B cell (primary cell): ENCODE data around the gene LAG3. TPM values are rescaled to one million over a fixed set of nuclear protein-coding genes. Genes with fewer than 3 reads are reported as not detected.

Experiments used
- ATAC-seq: fragments of 200-7000 bp; cut with Tn5 transposase; one replicate; pipeline ENCODE4 v1.10.0; 2021; ENCODE audit warnings: low read depth, mild to moderate bottlenecking, moderate number of reproducible peaks, moderate library complexity
- CTCF ChIA-PET: fragments of 350-600 bp; sonication (Branson Sonifier 250); formaldehyde crosslinking; loops from one replicate; lab custom pipeline; 2021; ENCODE audit warnings: antibody characterized with exemption, inconsistent platforms; lab: Charles Lee
- POLR2A ChIA-PET: fragments of 350-600 bp; sonication (Branson Sonifier 250); formaldehyde crosslinking; loops from one replicate; lab custom pipeline; 2021; ENCODE audit warnings: antibody characterized with exemption; lab: Charles Lee
- DNase-seq: peaks from one replicate; pipeline ENCODE4 v3.0.0; 2013
- H2AFZ ChIP-seq: 2 replicates; pipeline ENCODE4 v1.6.1; 2012; ENCODE audit warnings: mild to moderate bottlenecking, low read depth, low read length; ENCODE audit not compliant: insufficient read depth, poor library complexity, severe bottlenecking
- H3K27ac ChIP-seq, 2 donors: 1 replicate in 1 of 2; 2 replicates in 1 of 2; pipeline ENCODE4 v1.5.1; 2012 to 2013; ENCODE audit warnings: low read length in 2 of 2, mild to moderate bottlenecking in 2 of 2, moderate library complexity in 1 of 2
- H3K27me3 ChIP-seq, 4 experiments: fragments of 200-600 bp in 1 of 4; sonication (generic) in 1 of 4; replicated peaks in 1 of 4; 1 replicate in 2 of 4; 2 replicates in 2 of 4; pipeline versions ENCODE4 v1.6.1 to v1.7.0; 2013 to 2016; ENCODE audit warnings: low read length in 3 of 4, mild to moderate bottlenecking in 2 of 4, mixed read lengths in 1 of 4, moderate library complexity in 1 of 4; ENCODE audit not compliant: insufficient read depth in 4 of 4, control insufficient read depth in 3 of 4; ENCODE audit errors: control extremely low read depth in 1 of 4
- H3K36me3 ChIP-seq, 2 experiments: replicated peaks in 1 of 2; 1 replicate in 1 of 2; 2 replicates in 1 of 2; pipeline versions ENCODE4 v1.6.1 to v1.7.1; 2013; ENCODE audit warnings: low read length in 1 of 2; ENCODE audit not compliant: insufficient read depth in 2 of 2, control insufficient read depth in 1 of 2; ENCODE audit errors: control extremely low read depth in 1 of 2, extremely low read depth in 1 of 2
- H3K4me1 ChIP-seq, 2 donors: fragments of 200-600 bp in 1 of 2; sonication (generic) in 1 of 2; 1 replicate in 1 of 2; 2 replicates in 1 of 2; pipeline versions ENCODE4 v1.5.1 to v1.6.1; 2013 to 2017; ENCODE audit warnings: low read length in 2 of 2; ENCODE audit not compliant: control insufficient read depth in 2 of 2, insufficient read depth in 2 of 2
- H3K4me2 ChIP-seq: replicated peaks from 2 replicates; pipeline ENCODE3; 2012; ENCODE audit warnings: mild to moderate bottlenecking, low read depth, low read length; ENCODE audit not compliant: poor library complexity, severe bottlenecking
- H3K4me3 ChIP-seq, 5 experiments: fragments of 200-600 bp in 1 of 5; sonication (generic) in 1 of 5; 1 replicate in 3 of 5; 2 replicates in 2 of 5; pipeline versions ENCODE4 v1.5.1 to v1.7.0; 2011 to 2016; ENCODE audit warnings: low read length in 4 of 5, mild to moderate bottlenecking in 4 of 5, low read depth in 2 of 5, control low read depth in 1 of 5, moderate library complexity in 1 of 5; ENCODE audit not compliant: insufficient read depth in 1 of 5; ENCODE audit errors: control extremely low read depth in 1 of 5, extremely low read depth in 1 of 5
- H3K79me2 ChIP-seq: fragments of 200-600 bp; sonication (generic); one replicate; pipeline ENCODE4 v1.6.0; 2016; ENCODE audit warnings: low read length; ENCODE audit not compliant: control insufficient read depth, insufficient read depth
- H3K9ac ChIP-seq: fragments of 200-600 bp; sonication (generic); 2 replicates; pipeline ENCODE4 v1.6.1; 2017; ENCODE audit warnings: mild to moderate bottlenecking, low read length, moderate library complexity
- H3K9me3 ChIP-seq, 3 donors: one replicate each; pipeline versions ENCODE4 v1.6.1 to v1.7.1; 2013; ENCODE audit warnings: low read length in 2 of 3; ENCODE audit not compliant: control insufficient read depth in 2 of 3, insufficient read depth in 1 of 3; ENCODE audit errors: control extremely low read depth in 1 of 3
- H4K20me1 ChIP-seq: 2 replicates; pipeline ENCODE4 v1.6.0; 2012; ENCODE audit warnings: mild to moderate bottlenecking, low read length; ENCODE audit not compliant: insufficient read depth, control insufficient read depth, poor library complexity, severe bottlenecking
- H3K27ac Mint-ChIP-seq: one replicate; pipeline ENCODE4 v1.8.0; 2021; ENCODE audit warnings: mixed read lengths
- H3K27me3 Mint-ChIP-seq: one replicate; pipeline ENCODE4 v1.8.0; 2021; ENCODE audit warnings: mixed read lengths
- H3K4me1 Mint-ChIP-seq: one replicate; pipeline ENCODE4 v1.8.0; 2021; ENCODE audit warnings: mixed read lengths
- H3K4me3 Mint-ChIP-seq: one replicate; pipeline ENCODE4 v1.8.0; 2021; ENCODE audit warnings: mixed read lengths
- H3K9me3 Mint-ChIP-seq: one replicate; pipeline ENCODE4 v1.8.0; 2022; ENCODE audit warnings: mixed read lengths; ENCODE audit not compliant: insufficient read depth
- EZH2 ChIP-seq: IDR thresholded peaks from 2 replicates; pipeline ENCODE4 v1.6.1; 2012; ENCODE audit warnings: borderline replicate concordance, low read depth, mild to moderate bottlenecking, moderate library complexity, low read length; ENCODE audit not compliant: insufficient read depth, poor library complexity, severe bottlenecking
- WGBS: methylation state at CpG from one replicate; pipeline ENCODE4 v1.1.5; 2013; ENCODE audit warnings: missing lambda C conversion rate; ENCODE audit not compliant: insufficient coverage; 5-methylcytosine and 5-hydroxymethylcytosine counted together
- intact Hi-C: fragments of 100-400 bp; cut with micrococcal nuclease; formaldehyde crosslinking; loops from one replicate; pipeline ENCODE4 v1.10.0; 2022
- polyA plus RNA-seq: library from polyadenylated mRNA; depleted of rRNA; stranded (reverse); fragments of >200 nt; gene quantifications from 2 replicates; pipeline ENCODE4 v1.2.3, GENCODE V29; 2012
- total RNA-seq, 2 donors: library from RNA; stranded (reverse); fragments of 120-200 nt in 1 of 2; gene quantifications; 1 replicate in 1 of 2; 2 replicates in 1 of 2; pipeline versions ENCODE4 v1.2.3 to v1.2.4, GENCODE V29; 2013 to 2022
- TF ChIP-seq, protein P1 (sequence below): fragments of 200-600 bp; IDR thresholded peaks from one replicate; pipeline ENCODE4 v1.8.0; 2022; ENCODE audit warnings: antibody characterized with exemption, mild to moderate bottlenecking

LAG3 gene
- total and polyA plus RNA-seq, 2 donors (not counting 1 experiment from before 2014, with no cell fraction given) = not detected

GRCh38 chr12:6820166-6820565 lies 47.8 kb downstream of the LAG3 start:
- Histone ChIP-seq H3K4me1 (peaks cover 11 to 14% of the 10 kb centered on the region in 2 donors), H3K36me3 (no peaks in the 10 kb centered on the region), H4K20me1 (no peaks in the 10 kb centered on the region), H3K9me3 (peaks cover 0 to 2% (median 0%) of the 10 kb centered on the region in 3 donors), H3K27ac (no peak overlapping the region), H3K4me3 (no peak overlapping the region), H2AFZ (no peak overlapping the region), H3K27me3 (peaks cover 0 to 51% (median 11%) of the 10 kb centered on the region in 4 experiments), H3K4me2 (no peak overlapping the region), H3K79me2 (no peaks in the 10 kb centered on the region), H3K9ac (no peak overlapping the region)
- WGBS = 92% methylated on average over 5 of the region's 5 CpGs
- Mint-ChIP-seq H3K27ac (no peak overlapping the region), H3K4me3 (no peak overlapping the region), H3K4me1 (peaks cover 10% of the 10 kb centered on the region), H3K9me3 (no peaks in the 10 kb centered on the region), H3K27me3 (peaks cover 58% of the 10 kb centered on the region)
- TF ChIP-seq EZH2 = no peak
- TF ChIP-seq, protein P1, sequence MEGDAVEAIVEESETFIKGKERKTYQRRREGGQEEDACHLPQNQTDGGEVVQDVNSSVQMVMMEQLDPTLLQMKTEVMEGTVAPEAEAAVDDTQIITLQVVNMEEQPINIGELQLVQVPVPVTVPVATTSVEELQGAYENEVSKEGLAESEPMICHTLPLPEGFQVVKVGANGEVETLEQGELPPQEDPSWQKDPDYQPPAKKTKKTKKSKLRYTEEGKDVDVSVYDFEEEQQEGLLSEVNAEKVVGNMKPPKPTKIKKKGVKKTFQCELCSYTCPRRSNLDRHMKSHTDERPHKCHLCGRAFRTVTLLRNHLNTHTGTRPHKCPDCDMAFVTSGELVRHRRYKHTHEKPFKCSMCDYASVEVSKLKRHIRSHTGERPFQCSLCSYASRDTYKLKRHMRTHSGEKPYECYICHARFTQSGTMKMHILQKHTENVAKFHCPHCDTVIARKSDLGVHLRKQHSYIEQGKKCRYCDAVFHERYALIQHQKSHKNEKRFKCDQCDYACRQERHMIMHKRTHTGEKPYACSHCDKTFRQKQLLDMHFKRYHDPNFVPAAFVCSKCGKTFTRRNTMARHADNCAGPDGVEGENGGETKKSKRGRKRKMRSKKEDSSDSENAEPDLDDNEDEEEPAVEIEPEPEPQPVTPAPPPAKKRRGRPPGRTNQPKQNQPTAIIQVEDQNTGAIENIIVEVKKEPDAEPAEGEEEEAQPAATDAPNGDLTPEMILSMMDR = no peak
- DNase-seq = no peak
- no peak for ATAC-seq
- POLR2A ChIA-PET = no interaction called here
- CTCF ChIA-PET = no interaction called here
- intact Hi-C loops = no loop called here

DNA sequence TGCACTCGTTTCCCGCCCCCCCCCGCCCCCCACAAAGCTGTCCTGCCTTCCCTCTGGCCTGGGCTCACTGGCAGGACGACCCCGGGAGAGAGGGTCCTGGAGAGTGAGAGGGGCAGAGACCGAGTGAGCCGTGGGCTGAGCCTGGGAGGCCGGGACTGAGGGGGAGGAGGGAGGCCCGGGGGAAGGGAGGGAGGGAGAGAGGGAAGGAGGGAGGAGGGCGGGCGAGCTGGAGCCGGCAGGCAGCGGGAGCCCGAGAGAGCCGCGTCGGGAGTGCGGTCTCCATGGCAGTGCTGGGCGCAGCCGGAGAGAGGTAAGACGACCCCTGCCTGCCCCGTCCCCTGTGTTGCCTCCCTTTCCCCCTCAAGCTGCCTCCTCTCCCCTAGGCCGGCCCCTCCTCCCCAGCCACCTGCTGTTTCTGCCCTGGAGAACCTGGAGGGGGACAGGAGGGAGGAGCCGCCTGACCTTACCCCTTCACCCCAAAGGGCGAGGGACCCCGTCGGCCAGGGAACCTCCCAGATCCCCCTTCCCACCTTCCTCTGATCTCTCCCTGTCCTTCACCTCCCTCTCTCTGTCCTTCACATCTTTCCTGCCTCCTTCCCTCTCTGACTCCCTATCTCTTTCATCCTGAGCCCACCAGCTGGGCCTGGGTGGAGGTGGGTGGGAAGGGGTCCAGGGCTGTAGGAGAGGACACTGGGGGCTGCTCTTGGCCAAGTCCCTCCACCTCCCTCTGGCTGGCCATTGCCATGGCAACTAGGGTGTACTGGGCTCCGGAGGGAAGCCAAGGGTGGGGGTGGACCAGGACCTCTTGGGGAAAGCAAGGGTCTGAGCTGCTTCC lies 49.5 kb downstream of the LAG3 start, which contains the start of gene GPR162:
TSS of gene GPR162 (plus strand) at position 231 of the 835 bp plus-strand sequence. CDS start 2,078 bp downstream, outside the sequence.
- Histone ChIP-seq H3K36me3 (no peaks in the 10 kb centered on the region), H3K27ac (no peak within 1 kb of the TSS), H3K9ac (no peak within 1 kb of the TSS), H4K20me1 (no peaks in the 10 kb centered on the region), H3K4me1 (peaks cover 17% of the 10 kb centered on the region in 2 donors), H3K79me2 (no peaks in the 10 kb centered on the region), H2AFZ (no peak within 1 kb of the TSS), H3K4me3 (no peak within 1 kb of the TSS), H3K27me3 (peaks cover 0 to 59% (median 23%) of the 10 kb centered on the region in 4 experiments), H3K4me2 (peak within 1 kb of the TSS; percentile 48), H3K9me3 (peaks cover 0 to 13% (median 0%) of the 10 kb centered on the region in 3 donors)
- 4% methylated on average over 9 of the region's 28 CpGs for WGBS
- ATAC-seq = no peak
- intact Hi-C loops = no loop called here
- ChIA-PET CTCF (interaction anchor here (0.8 to 6.2 kb wide), 3 partner anchors 10 to 47 kb away, joined by 3 to 31 read pairs (median 3); no protein-coding TSS in a partner anchor), POLR2A (interaction anchor here (0.6 kb wide), 1 partner anchor 93 kb away, joined by 3 read pairs; the partner anchor contains the start of gene ENO2)
- peaks cover 63% of the 10 kb centered on the region for H3K27me3 Mint-ChIP-seq
- H3K27ac Mint-ChIP-seq = no peak within 1 kb of the TSS
- H3K4me3 Mint-ChIP-seq = peak within 1 kb of the TSS; percentile 64
- peaks cover 15% of the 10 kb centered on the region for H3K4me1 Mint-ChIP-seq
- DNase-seq = peak; percentile 28
- TF ChIP-seq, protein P1 = no peak
- TF ChIP-seq EZH2 = no peak
- no peaks in the 10 kb centered on the region for H3K9me3 Mint-ChIP-seq
